Tibial nerve (tissue), 3 donors: ENCODE data around the gene LAMB1.

Experiments used
- CTCF ChIP-seq, 5 experiments: fragments of 200-600 bp in 3 of 5; fragments of 450-650 bp in 2 of 5; sonication (generic) in 3 of 5; IDR thresholded peaks; one replicate each; pipeline ENCODE4 v1.5.1; 2016 to 2019; ENCODE audit warnings: antibody characterized with exemption in 5 of 5, mild to moderate bottlenecking in 3 of 5, moderate library complexity in 2 of 5
- POLR2A ChIP-seq, 2 donors: fragments of 450-650 bp; IDR thresholded peaks; one replicate each; pipeline ENCODE4 v1.6.1; 2017; ENCODE audit warnings: antibody characterized with exemption in 2 of 2, mild to moderate bottlenecking in 2 of 2, moderate library complexity in 2 of 2

- TF ChIP-seq POLR2A (IDR thresholded peaks at IDR 0.05) (no peak), CTCF (IDR thresholded peaks at IDR 0.05) (no peak)
These were observed 69.5 kb downstream of the LAMB1 start for GRCh38 chr7:107933386-107934013.
